Epithelial cell of proximal tubule (primary cell): ENCODE measurements around the gene TMEM45A. TPM values are rescaled to one million over a fixed set of nuclear protein-coding genes. Genes with fewer than 3 reads are reported as not detected.
"Not testable (repeated sequence)": the region's sequence is repeated elsewhere in the genome, so short reads cannot be mapped to it uniquely, and the experiment has no call there.

Experiments used
- DNase-seq: peaks from one replicate; pipeline ENCODE4 v3.0.0-alpha.2; 2011; ENCODE audit warnings: low read depth
- H3K4me3 ChIP-seq: 2 replicates; pipeline ENCODE4 v1.5.1; 2011; ENCODE audit warnings: low read depth, mild to moderate bottlenecking, low read length
- CTCF ChIP-seq: conservative IDR thresholded peaks from 2 replicates; pipeline ENCODE4 v1.5.1; 2012; ENCODE audit warnings: low read depth, mild to moderate bottlenecking, low read length
- total RNA-seq: library from RNA; depleted of rRNA; stranded (reverse); fragments of >200 nt; gene quantifications from 2 replicates; pipeline ENCODE4 v1.2.3, GENCODE V29; 2015

TMEM45A gene
- total RNA-seq, 1 donor from 2014 or later = 1.8 TPM

DNA sequence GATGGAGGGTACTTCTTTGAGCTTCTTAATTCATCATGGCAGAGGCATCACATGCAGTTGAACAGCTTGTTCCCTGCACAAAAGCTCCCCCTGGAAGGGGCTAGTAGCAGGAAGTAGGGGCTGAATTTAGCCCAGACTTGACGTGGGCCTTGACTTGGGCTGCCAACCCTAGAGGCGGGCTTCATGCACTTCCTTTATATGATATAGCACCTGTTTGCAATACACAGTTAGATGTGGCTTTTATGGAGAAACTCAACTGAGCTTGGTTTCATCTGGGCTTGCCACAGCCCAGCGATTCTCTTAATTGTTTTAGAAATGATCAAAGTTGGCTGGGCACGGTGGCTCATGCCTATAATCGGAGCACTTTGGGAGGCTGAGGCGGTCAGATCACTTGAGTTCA lies 83.3 kb downstream of the TMEM45A start:
- H3K4me3 ChIP-seq = no peak overlapping the region
- DNase-seq = no peak
- TF ChIP-seq CTCF = no peak

DNA sequence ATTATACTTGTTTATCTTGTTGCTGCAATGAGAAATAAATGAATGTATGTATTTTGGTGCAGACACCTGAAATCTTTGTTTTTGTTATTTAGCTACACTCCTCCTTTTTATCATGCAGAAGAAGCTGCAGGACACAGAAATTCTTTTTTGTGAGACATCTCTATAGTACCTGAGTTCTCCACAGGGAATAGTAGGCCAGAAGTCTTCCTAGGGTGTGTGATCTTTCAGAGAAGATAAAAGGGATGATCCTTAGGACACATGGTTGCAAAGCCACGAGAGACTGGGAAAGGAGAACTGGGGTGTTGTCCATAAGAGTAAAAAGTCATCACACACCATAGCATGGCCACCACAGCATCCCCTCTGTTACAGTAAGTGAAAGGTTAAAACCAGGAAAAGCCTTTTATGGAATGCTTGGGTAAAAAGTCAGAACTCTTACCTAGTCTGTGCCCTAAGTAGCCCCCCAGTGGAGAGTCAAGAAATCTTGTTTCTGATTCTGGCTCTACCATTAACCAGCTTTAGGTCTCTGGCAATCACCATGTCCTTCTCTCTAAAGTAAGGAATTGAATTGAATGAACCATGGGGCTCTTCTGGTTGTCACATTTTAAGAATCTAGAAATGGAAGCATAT lies 85.1 kb downstream of the TMEM45A start:
- no peak overlapping the region for H3K4me3 ChIP-seq
- peak; percentile 16 for TF ChIP-seq CTCF
- no peak for DNase-seq

DNA sequence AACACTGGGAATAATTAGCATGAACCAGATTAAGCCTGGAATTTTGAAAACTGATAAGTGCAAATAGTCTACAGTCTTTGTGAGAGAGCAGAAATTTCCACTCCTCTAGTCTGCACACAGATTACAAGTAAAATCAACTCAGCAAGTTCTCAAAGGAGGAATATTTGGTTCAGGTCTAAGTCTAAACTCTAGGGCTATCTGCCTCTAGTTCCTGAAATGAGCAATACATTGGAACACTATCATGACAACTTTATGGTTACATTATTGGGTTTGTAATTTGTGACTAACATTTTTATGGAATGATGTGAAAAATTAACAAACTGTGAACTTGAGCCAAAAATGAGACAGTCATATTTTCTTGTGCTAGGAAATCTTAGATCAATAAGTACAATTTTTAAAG lies 86.2 kb downstream of the TMEM45A start:
- no peak overlapping the region for H3K4me3 ChIP-seq
- TF ChIP-seq CTCF = no peak
- DNase-seq = no peak

- no peak for TF ChIP-seq CTCF
- no peak for DNase-seq
- no peak overlapping the region for H3K4me3 ChIP-seq
Observed at GRCh38 chr3:100580147-100580546, 87.7 kb downstream of the TMEM45A start.

GRCh38 chr3:100581650-100582049 lies 89.2 kb downstream of the TMEM45A start:
- no peak for DNase-seq
- no peak for TF ChIP-seq CTCF
- H3K4me3 ChIP-seq = no peak overlapping the region

DNA sequence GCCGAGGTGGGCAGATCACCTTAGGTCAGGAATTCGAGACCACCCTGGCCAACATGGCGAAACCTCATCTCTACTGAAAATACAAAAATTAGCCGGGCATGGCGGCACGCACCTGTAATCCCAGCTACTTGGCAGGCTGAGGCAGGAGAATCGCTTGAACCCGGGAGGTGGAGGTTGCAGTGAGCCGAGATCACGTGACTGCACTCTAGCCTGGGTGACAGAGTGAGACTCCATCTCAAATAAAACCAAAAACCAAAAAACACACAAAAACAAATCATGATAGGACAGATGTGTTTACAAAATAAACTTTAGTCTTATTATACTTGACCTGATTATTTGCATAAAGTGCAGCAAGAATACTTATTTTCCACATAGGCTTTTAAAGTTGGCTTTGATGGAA lies 89.7 kb downstream of the TMEM45A start:
- DNase-seq, H3K4me3 ChIP-seq: not testable (repeated sequence)

DNA sequence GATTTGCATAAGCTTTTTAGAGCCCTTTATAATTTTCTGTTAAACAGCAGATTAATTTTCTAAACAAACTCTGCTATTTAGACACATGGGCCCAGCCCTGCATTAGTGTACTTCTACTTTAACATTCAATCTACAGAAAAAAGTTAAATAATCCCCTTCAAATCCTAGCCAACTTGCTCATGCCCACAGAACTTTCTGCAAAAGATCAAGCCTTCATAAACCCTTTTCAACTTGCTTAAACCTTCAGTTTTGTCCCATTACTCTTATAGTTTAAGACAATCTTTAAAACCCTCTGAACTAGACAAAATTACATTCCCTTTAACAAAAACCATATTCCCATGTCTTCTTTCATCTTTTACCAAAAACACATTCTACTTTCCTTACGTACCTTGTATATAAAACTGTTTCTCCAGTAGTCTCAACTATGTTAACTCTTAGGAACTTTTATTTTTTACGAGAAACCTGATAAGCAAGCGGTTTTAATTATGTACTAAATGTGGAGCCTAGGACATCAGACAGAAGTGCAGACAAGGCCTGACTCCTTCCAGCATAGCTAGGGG lies 91.8 kb downstream of the TMEM45A start:
- TF ChIP-seq CTCF = no peak
- no peak overlapping the region for H3K4me3 ChIP-seq
- no peak for DNase-seq
